GM19463 (cell line): ENCODE data around the gene CD81.

Experiments used
- ATAC-seq: cut with Tn5 transposase; IDR thresholded peaks from one replicate; pipeline ENCODE4 v1.9.1; 2021; ENCODE audit warnings: mild to moderate bottlenecking, moderate library complexity; ENCODE audit not compliant: unreplicated experiment

Gene CD81

GRCh38 chr11:2388431-2389376 is 11.6 kb downstream of the CD81 start:
- no peak for ATAC-seq

- ATAC-seq, result no peak
These were observed 12.4 kb downstream of the CD81 start for GRCh38 chr11:2389377-2390026.

- ATAC-seq, result no peak
These were observed 13.1 kb downstream of the CD81 start for GRCh38 chr11:2390091-2390724.

GRCh38 chr11:2390725-2391151 is 13.6 kb downstream of the CD81 start:
- no peak for ATAC-seq

- ATAC-seq, result no peak
These were observed 14.3 kb downstream of the CD81 start for GRCh38 chr11:2391181-2391975.

GRCh38 chr11:2392241-2392959 is 15.3 kb downstream of the CD81 start:
- ATAC-seq, result no peak

- no peak for ATAC-seq
These were observed 16.2 kb downstream of the CD81 start for GRCh38 chr11:2393111-2393868.

GRCh38 chr11:2393941-2394817 is 17.1 kb downstream of the CD81 start:
- no peak for ATAC-seq

GRCh38 chr11:2394818-2395105 is 17.7 kb downstream of the CD81 start:
- ATAC-seq, result no peak

- ATAC-seq, result no peak
These were observed 18.2 kb downstream of the CD81 start for GRCh38 chr11:2395211-2395730.

GRCh38 chr11:2395856-2396255 is 18.7 kb downstream of the CD81 start:
- no peak for ATAC-seq

- no peak for ATAC-seq
These were observed 19.4 kb downstream of the CD81 start for GRCh38 chr11:2396471-2396870.

- no peak for ATAC-seq
These were observed 19.9 kb downstream of the CD81 start for GRCh38 chr11:2397005-2397404.

GRCh38 chr11:2398664-2399355 is 21.7 kb downstream of the CD81 start:
- ATAC-seq, result no peak

GRCh38 chr11:2399488-2400068 is 22.5 kb downstream of the CD81 start:
- peak; percentile 1 for ATAC-seq

GRCh38 chr11:2400069-2400761 is 23.1 kb downstream of the CD81 start, which contains the start of gene TSSC4:
TSS of gene TSSC4 (plus strand) at chr11:2400750. CDS start at chr11:2402634, 1,884 bp downstream.
- peak; percentile 81 for ATAC-seq
